K562 (cell line): ENCODE results near the gene COL16A1.

ENCODE experiments used
- CBX1 ChIP-seq: sonication (generic); IDR thresholded peaks from 2 replicates; pipeline ENCODE4 v1.6.1; 2016; ENCODE audit warnings: antibody characterized with exemption, low read depth, mild to moderate bottlenecking
- CCNT2 ChIP-seq: IDR thresholded peaks from 2 replicates; pipeline ENCODE4 v1.6.1; 2011; ENCODE audit warnings: borderline replicate concordance, low read depth, mild to moderate bottlenecking, moderate library complexity, mixed read lengths, low read length; ENCODE audit not compliant: insufficient read length; ENCODE audit errors: extremely low read depth
- CTCF ChIP-seq, 3 experiments: IDR thresholded peaks in 2 of 3; conservative IDR thresholded peaks in 1 of 3; 2 replicates each; pipeline ENCODE4 v1.5.1; 2011 to 2012; ENCODE audit warnings: low read length in 3 of 3, mild to moderate bottlenecking in 3 of 3, control low read depth in 2 of 3, improper control_type of control experiment in 1 of 3, inconsistent platforms in 1 of 3, low read depth in 1 of 3, mixed read lengths in 1 of 3, moderate library complexity in 1 of 3; ENCODE audit not compliant: insufficient read depth in 2 of 3
- MAX ChIP-seq: sonication (generic); formaldehyde crosslinking; IDR thresholded peaks from 2 replicates; pipeline ENCODE4 v1.9.0; 2022; ENCODE audit warnings: mild to moderate bottlenecking, missing genetic modification reagents
- MAZ ChIP-seq, 2 experiments: fragments of 450-650 bp in 1 of 2; sonication (generic) in 1 of 2; formaldehyde crosslinking; IDR thresholded peaks in 1 of 2; conservative IDR thresholded peaks in 1 of 2; 2 replicates each; pipeline versions ENCODE4 v1.4.0 to v1.5.0; 2020; ENCODE audit warnings: mild to moderate bottlenecking in 1 of 2, missing genetic modification reagents in 1 of 2
- SOX6 ChIP-seq: fragments of 450-650 bp; IDR thresholded peaks from 2 replicates; pipeline ENCODE4 v1.6.1; 2014; ENCODE audit warnings: mild to moderate bottlenecking
- SP1 ChIP-seq: sonication (generic); formaldehyde crosslinking; IDR thresholded peaks from 2 replicates; pipeline ENCODE4 v1.8.1; 2022; ENCODE audit warnings: mild to moderate bottlenecking, missing genetic modification reagents

GRCh38 chr1:31615414-31615813 lies 88.4 kb downstream of the COL16A1 start:
- TF ChIP-seq CBX1: no peak
- TF ChIP-seq CCNT2: no peak
- no peak for TF ChIP-seq CTCF (IDR thresholded peaks at IDR 0.05 in 2 of 3, conservative IDR thresholded peaks at IDR 0.05 in 1 of 3; ENCODE audit: insufficient read depth in 2 of 3, low read depth in 1 of 3, low read length in 3 of 3)
- TF ChIP-seq MAZ (CRISPR knock-in tag; conservative IDR thresholded peaks at IDR 0.05 in 1 of 2, IDR thresholded peaks at IDR 0.05 in 1 of 2): no peak
- TF ChIP-seq SOX6: no peak
- TF ChIP-seq SP1 (CRISPR knock-in tag): no peak
- TF ChIP-seq MAX: no peak
